Activated T-cell treated with anti-CD3 and anti-CD28 coated beads, Interleukin-2, amount 50 U/mL, for 4 hours (primary cell): ENCODE results near the gene PRDM16. TPM values are rescaled to one million over a fixed set of nuclear protein-coding genes. Genes with fewer than 3 reads are reported as not detected.

ENCODE experiments used
- ATAC-seq, 2 donors: fragments of 200-7000 bp; cut with Tn5 transposase; one replicate each; pipeline ENCODE4 v1.10.0; 2021
- DNase-seq: peaks from one replicate; pipeline ENCODE4 v3.0.0-alpha.2; 2020
- H3K27me3 Mint-ChIP-seq: one replicate; pipeline ENCODE4 v1.8.0; 2021; ENCODE audit warnings: low read depth, mixed read lengths
- H3K36me3 Mint-ChIP-seq: one replicate; pipeline ENCODE4 v1.8.0; 2022; ENCODE audit warnings: mixed read lengths; ENCODE audit not compliant: insufficient read depth
- H3K4me1 Mint-ChIP-seq: one replicate; pipeline ENCODE4 v1.8.0; 2021; ENCODE audit warnings: low read depth, mixed read lengths
- H3K4me3 Mint-ChIP-seq: one replicate; pipeline ENCODE4 v1.8.0; 2021; ENCODE audit warnings: mild to moderate bottlenecking, moderate library complexity, mixed read lengths
- H3K9me3 Mint-ChIP-seq: one replicate; pipeline ENCODE4 v1.8.0; 2021; ENCODE audit warnings: mixed read lengths
- total RNA-seq, 3 donors: library from RNA; stranded (reverse); gene quantifications; one replicate each; pipeline ENCODE4 v1.2.1, GENCODE V29; 2021

The PRDM16 gene
- total RNA-seq, 3 donors from 2014 or later = 0.05 to 0.22 TPM; not detected in 1

GRCh38 chr1:3247521-3248121 is 178.6 kb downstream of the PRDM16 start:
- no peak for ATAC-seq
- H3K4me3 Mint-ChIP-seq = no peak overlapping the region
- H3K4me1 Mint-ChIP-seq = no peaks in the 10 kb centered on the region

DNA sequence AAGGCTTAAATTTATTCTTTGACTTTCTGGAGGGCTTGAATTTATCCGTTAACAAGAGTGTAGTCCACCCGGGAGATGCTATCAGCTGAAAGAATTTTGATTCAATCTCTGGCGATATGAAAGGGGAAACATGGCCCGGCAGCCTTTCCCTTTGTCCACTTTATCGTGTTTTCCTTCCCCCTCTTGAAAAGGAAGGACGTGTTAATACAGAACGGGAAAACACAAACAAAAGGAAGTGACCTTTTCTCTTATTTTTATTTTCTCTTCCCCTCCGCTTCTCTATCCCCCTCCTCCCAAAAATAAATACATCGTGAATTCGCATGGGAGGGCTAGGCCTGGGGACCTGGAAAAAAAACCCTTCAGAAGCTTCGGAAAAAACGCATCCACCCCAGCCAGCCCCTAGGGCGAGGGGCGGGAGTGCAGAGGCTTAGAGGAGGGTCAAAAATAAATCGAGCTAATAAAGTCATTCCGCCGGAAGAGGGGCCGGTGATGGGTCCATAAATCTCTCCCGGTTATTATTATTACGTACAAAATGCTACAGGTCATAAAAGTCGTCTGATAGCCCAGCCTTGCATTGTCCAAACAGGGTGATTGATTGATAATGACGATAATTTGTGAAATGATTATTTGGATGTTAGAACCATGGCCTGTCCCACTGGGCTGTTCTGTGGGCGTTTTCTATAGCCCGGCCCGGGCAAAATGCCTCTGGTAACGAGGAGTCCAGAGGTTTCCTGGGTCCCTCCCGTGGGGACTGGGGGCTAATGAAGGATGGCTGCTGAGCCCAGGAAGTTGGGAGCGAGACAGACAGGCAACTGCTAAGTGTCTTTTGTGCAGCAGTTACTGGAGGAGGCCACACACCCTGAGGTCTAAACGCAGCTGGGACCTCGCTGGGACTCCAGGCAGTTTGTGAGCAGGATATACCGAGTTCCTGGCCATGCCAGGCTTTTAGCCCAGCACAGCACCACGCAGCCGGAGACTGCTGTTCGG is 179.4 kb downstream of the PRDM16 start:
- no peaks in the 10 kb centered on the region for H3K9me3 Mint-ChIP-seq
- H3K4me1 Mint-ChIP-seq = no peaks in the 10 kb centered on the region
- ATAC-seq = no peak
- no peak for DNase-seq
- H3K36me3 Mint-ChIP-seq = no peaks in the 10 kb centered on the region
- H3K27me3 Mint-ChIP-seq = peaks cover 11% of the 10 kb centered on the region
- no peak overlapping the region for H3K4me3 Mint-ChIP-seq

More at GRCh38 chr1:3247521-3248121, 178.6 kb downstream of the PRDM16 start:
- H3K9me3 Mint-ChIP-seq = no peaks in the 10 kb centered on the region
- no peaks in the 10 kb centered on the region for H3K36me3 Mint-ChIP-seq
- DNase-seq = no peak
- peaks cover 11% of the 10 kb centered on the region for H3K27me3 Mint-ChIP-seq

DNA sequence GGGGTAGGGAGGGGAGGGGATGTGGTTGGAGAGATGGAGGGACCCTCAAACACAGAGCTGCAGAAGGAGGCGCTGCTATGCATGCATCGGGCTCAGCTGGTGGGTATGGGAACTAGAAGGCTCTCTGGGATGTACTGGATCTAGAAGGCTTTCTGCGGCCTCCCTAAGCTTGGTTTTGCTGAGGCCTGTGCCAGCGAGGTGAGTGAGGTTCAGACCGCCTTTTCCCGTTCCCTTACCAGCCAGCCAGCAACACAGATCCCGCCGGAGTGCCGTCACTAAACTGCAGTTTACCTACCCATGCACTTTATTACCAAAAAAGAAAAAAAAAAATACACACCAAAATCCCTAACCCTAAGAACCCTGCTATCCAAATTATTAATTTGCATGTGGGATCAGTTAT is 180.2 kb downstream of the PRDM16 start:
- peaks cover 11% of the 10 kb centered on the region for H3K27me3 Mint-ChIP-seq
- H3K4me1 Mint-ChIP-seq = no peaks in the 10 kb centered on the region
- no peaks in the 10 kb centered on the region for H3K36me3 Mint-ChIP-seq
- H3K4me3 Mint-ChIP-seq = no peak overlapping the region
- no peaks in the 10 kb centered on the region for H3K9me3 Mint-ChIP-seq
- ATAC-seq (no peak), DNase-seq (no peak)

- ATAC-seq (no peak), DNase-seq (no peak)
- no peak overlapping the region for H3K4me3 Mint-ChIP-seq
- no peaks in the 10 kb centered on the region for H3K4me1 Mint-ChIP-seq
- H3K36me3 Mint-ChIP-seq = no peaks in the 10 kb centered on the region
- no peaks in the 10 kb centered on the region for H3K9me3 Mint-ChIP-seq
- peaks cover 11% of the 10 kb centered on the region for H3K27me3 Mint-ChIP-seq
These were observed 180.9 kb downstream of the PRDM16 start for GRCh38 chr1:3249631-3250501.

GRCh38 chr1:3250624-3251023 is 181.6 kb downstream of the PRDM16 start:
- ATAC-seq (no peak), DNase-seq (no peak)
- Mint-ChIP-seq H3K4me3 (no peak overlapping the region), H3K27me3 (peaks cover 11% of the 10 kb centered on the region), H3K4me1 (no peaks in the 10 kb centered on the region), H3K36me3 (no peaks in the 10 kb centered on the region), H3K9me3 (no peaks in the 10 kb centered on the region)

- peaks cover 11% of the 10 kb centered on the region for H3K27me3 Mint-ChIP-seq
- H3K4me1 Mint-ChIP-seq = no peaks in the 10 kb centered on the region
- DNase-seq (no peak), ATAC-seq (no peak)
- no peaks in the 10 kb centered on the region for H3K9me3 Mint-ChIP-seq
- no peak overlapping the region for H3K4me3 Mint-ChIP-seq
- H3K36me3 Mint-ChIP-seq = no peaks in the 10 kb centered on the region
These were observed 182.2 kb downstream of the PRDM16 start for GRCh38 chr1:3251099-3251806.

- no peak for ATAC-seq
These were observed 182.9 kb downstream of the PRDM16 start for GRCh38 chr1:3251807-3252428.

DNA sequence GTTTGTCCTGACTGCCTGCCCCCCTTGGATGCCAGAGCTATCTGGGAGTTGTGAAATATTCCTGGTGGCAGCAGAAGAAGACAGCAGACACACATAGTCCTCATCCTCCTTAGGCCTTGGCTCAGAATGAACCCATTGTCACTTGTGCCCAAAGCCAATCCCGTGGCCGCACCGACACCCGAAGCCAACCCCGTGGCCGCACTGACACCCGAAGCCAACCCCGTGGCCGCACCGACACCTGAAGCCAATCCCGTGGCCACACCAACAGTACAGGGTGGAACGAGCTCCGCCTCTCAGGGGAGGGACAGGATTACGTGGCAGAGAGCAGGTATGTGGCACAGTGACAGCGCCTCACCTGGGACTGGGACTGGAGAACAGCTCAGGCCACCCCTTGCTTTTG is 186.7 kb downstream of the PRDM16 start:
- H3K4me1 Mint-ChIP-seq = no peaks in the 10 kb centered on the region
- no peaks in the 10 kb centered on the region for H3K9me3 Mint-ChIP-seq
- no peaks in the 10 kb centered on the region for H3K36me3 Mint-ChIP-seq
- ATAC-seq (no peak), DNase-seq (no peak)
- no peak overlapping the region for H3K4me3 Mint-ChIP-seq
- peaks cover 9% of the 10 kb centered on the region for H3K27me3 Mint-ChIP-seq

More at GRCh38 chr1:3251807-3252428, 182.9 kb downstream of the PRDM16 start:
- peaks cover 11% of the 10 kb centered on the region for H3K27me3 Mint-ChIP-seq
- no peak overlapping the region for H3K4me3 Mint-ChIP-seq
- no peaks in the 10 kb centered on the region for H3K36me3 Mint-ChIP-seq
- DNase-seq = no peak
- no peaks in the 10 kb centered on the region for H3K9me3 Mint-ChIP-seq
- no peaks in the 10 kb centered on the region for H3K4me1 Mint-ChIP-seq

DNA sequence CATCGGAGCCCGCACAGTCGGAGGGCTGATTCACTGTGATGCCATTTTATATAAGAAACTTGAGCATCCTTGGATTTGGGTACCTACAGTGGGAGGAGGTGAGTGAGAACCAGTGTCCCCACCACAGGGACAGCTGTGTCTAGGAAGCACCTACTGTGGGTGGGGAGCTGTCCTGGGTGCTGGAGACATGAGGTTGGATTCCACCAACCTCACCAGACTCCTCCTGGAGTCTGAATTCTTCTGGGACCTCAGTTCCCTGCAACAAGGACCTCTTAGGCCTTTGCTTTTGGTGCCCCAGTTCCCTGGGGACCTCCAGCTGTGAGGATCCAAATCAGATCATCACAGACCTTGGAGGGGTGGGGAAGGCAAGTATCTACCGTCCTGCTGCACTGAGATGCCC is 188.8 kb downstream of the PRDM16 start:
- no peaks in the 10 kb centered on the region for H3K4me1 Mint-ChIP-seq
- no peak for DNase-seq
- no peaks in the 10 kb centered on the region for H3K36me3 Mint-ChIP-seq
- no peak for ATAC-seq
- no peak overlapping the region for H3K4me3 Mint-ChIP-seq
- peaks cover 17% of the 10 kb centered on the region for H3K27me3 Mint-ChIP-seq
- H3K9me3 Mint-ChIP-seq = no peaks in the 10 kb centered on the region

DNA sequence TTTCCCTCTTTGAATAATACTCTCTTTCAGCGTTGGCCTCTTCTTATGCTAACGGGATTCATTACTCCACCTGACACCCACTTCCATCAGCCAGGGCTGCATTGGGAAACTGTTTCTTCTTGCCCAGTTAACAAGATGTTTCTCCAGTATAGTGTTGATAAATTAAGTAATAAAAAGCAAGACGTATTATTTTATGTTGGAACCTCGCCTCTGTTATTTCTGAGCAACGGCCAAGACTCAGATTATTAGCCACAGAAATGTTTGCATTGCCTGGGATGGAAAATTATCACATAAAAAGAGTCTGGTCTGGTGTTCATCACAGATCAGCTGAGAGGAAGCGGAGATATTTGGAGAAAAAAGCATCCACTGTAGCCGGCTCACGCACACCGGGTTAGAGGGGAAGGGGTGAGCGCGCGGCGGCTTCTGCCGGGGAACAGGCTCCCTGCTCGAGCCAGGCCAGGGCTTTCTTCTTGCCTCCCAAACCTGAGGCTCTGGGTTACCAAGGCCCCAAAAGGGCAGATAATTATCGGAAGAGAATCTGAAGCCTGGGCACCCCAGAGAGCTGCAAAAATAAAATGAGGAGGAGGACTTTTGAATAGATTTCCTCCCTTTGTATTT is 189.5 kb downstream of the PRDM16 start:
- Mint-ChIP-seq H3K27me3 (peaks cover 17% of the 10 kb centered on the region), H3K9me3 (no peaks in the 10 kb centered on the region), H3K4me1 (no peaks in the 10 kb centered on the region), H3K36me3 (no peaks in the 10 kb centered on the region), H3K4me3 (no peak overlapping the region)
- ATAC-seq = no peak
- DNase-seq = no peak

DNA sequence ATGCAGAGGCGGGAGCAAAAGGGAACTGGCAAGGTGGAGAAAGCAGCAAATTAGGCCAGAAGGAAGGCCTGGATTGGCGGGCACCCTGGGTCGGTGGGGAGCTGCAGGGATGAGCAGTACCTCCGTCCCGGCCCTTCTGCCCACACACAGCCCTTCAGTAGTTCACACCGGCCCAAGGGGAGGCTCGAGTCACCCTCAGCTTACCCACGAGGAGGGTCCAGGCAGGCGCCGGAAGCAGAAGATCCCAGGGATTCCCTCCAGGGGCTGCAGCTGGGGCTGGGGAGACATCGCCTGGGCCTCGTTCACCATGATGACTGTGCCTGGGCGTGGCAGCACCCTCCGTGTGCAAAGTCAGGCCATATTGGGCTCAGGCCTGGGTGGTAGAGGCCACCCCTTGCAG is 190.0 kb downstream of the PRDM16 start:
- Mint-ChIP-seq H3K9me3 (no peaks in the 10 kb centered on the region), H3K4me1 (no peaks in the 10 kb centered on the region), H3K27me3 (peaks cover 18% of the 10 kb centered on the region), H3K36me3 (no peaks in the 10 kb centered on the region), H3K4me3 (no peak overlapping the region)
- DNase-seq = no peak
- no peak for ATAC-seq

- Mint-ChIP-seq H3K4me3 (no peak overlapping the region), H3K36me3 (no peaks in the 10 kb centered on the region), H3K9me3 (no peaks in the 10 kb centered on the region), H3K27me3 (peaks cover 19% of the 10 kb centered on the region), H3K4me1 (no peaks in the 10 kb centered on the region)
- ATAC-seq = no peak
- DNase-seq = no peak
These were observed 192.3 kb downstream of the PRDM16 start for GRCh38 chr1:3261007-3261968.
